Upper lobe of left lung (tissue), 6 donors: ENCODE data around the gene RAB9B. TPM values are rescaled to one million over a fixed set of nuclear protein-coding genes. Genes with fewer than 3 reads are reported as not detected.

Experiments used
- ATAC-seq, 2 donors: fragments of 200-7000 bp; cut with Tn5 transposase; one replicate each; pipeline ENCODE4 v1.9.1; 2022; ENCODE audit warnings: mild to moderate bottlenecking in 2 of 2, moderate library complexity in 2 of 2; ENCODE audit not compliant: low FRiP score in 2 of 2
- DNase-seq, 2 donors: peaks; one replicate each; pipeline ENCODE4 v3.0.0-alpha.2; 2019 to 2020
- H3K27ac ChIP-seq, 4 donors: fragments of 200-600 bp; sonication (generic); one replicate each; pipeline ENCODE4 v1.5.1; 2016 to 2019
- H3K27me3 ChIP-seq, 4 donors: fragments of 200-600 bp; sonication (generic); one replicate each; pipeline ENCODE4 v1.5.1; 2017 to 2019
- H3K36me3 ChIP-seq, 4 donors: fragments of 200-600 bp; sonication (generic); one replicate each; pipeline ENCODE4 v1.5.1; 2016 to 2019
- H3K4me1 ChIP-seq, 4 donors: fragments of 200-600 bp; sonication (generic); one replicate each; pipeline ENCODE4 v1.5.1; 2018 to 2019
- H3K4me3 ChIP-seq, 4 donors: fragments of 200-600 bp; sonication (generic); one replicate each; pipeline ENCODE4 v1.5.1; 2017 to 2019; ENCODE audit warnings: mild to moderate bottlenecking in 2 of 4, moderate library complexity in 1 of 4
- H3K9me3 ChIP-seq, 4 donors: fragments of 200-600 bp; sonication (generic); one replicate each; pipeline ENCODE4 v1.5.1; 2018 to 2019
- CTCF ChIP-seq, 6 experiments: fragments of 450-650 bp in 4 of 6; fragments of 200-600 bp in 2 of 6; sonication (generic) in 2 of 6; IDR thresholded peaks; one replicate each; pipeline ENCODE4 v1.5.1; 2016 to 2019; ENCODE audit warnings: antibody characterized with exemption in 6 of 6
- EP300 ChIP-seq, 4 donors: sonication (generic); formaldehyde crosslinking; IDR thresholded peaks; one replicate each; pipeline ENCODE4 v1.5.1; 2017; ENCODE audit warnings: antibody characterized with exemption in 4 of 4, control low read depth in 2 of 4
- POLR2A ChIP-seq, 4 donors: fragments of 450-650 bp; IDR thresholded peaks; one replicate each; pipeline ENCODE4 v1.5.1; 2016 to 2017; ENCODE audit warnings: antibody characterized with exemption in 4 of 4, mild to moderate bottlenecking in 2 of 4
- POLR2AphosphoS5 ChIP-seq, 2 donors: sonication (generic); formaldehyde crosslinking; IDR thresholded peaks; one replicate each; pipeline ENCODE4 v1.5.1; 2017; ENCODE audit warnings: antibody characterized with exemption in 2 of 2
- WGBS, 2 donors: methylation state at CpG; one replicate each; pipeline ENCODE4 v1.1.5; 2017 to 2018; 5-methylcytosine and 5-hydroxymethylcytosine counted together
- total RNA-seq, 6 donors: library from RNA; depleted of rRNA in 4 of 6; stranded (reverse); fragments of >200 nt in 4 of 6; gene quantifications; one replicate each; pipeline versions ENCODE4 v1.1.0 to v1.2.1, GENCODE V29; 2016 to 2021
- donor health status: DM: no; HTN: no; CAD: no; lungs with moderate emphysema.
- donor health status: DM: no; HTN: yes; CAD: no; lungs with severe emphysema.

The RAB9B gene
- total RNA-seq, 6 donors from 2014 or later, result 0.37 to 1.1 (median 0.84) TPM; not detected in 1

- Histone ChIP-seq H3K4me1 (no peaks in the 10 kb centered on the region), H3K9me3 (no peaks in the 10 kb centered on the region), H3K4me3 (no peak overlapping the region), H3K27me3 (no peaks in the 10 kb centered on the region), H3K27ac (no peak overlapping the region), H3K36me3 (no peaks in the 10 kb centered on the region)
- TF ChIP-seq POLR2AphosphoS5 (IDR thresholded peaks at IDR 0.05) (no peak), CTCF (IDR thresholded peaks at IDR 0.05) (no peak), POLR2A (IDR thresholded peaks at IDR 0.05) (no peak), EP300 (IDR thresholded peaks at IDR 0.05) (no peak)
- 44 to 59% methylated on average over 5 of the region's 5 CpGs for WGBS, 2 donors
- no peak for DNase-seq
- no peak for ATAC-seq
These were observed 15.3 kb upstream of the RAB9B start for GRCh38 chrX:103847174-103847870.

- ATAC-seq, result no peak
- DNase-seq, result no peak
These were observed 14.3 kb upstream of the RAB9B start for GRCh38 chrX:103846386-103846785.

GRCh38 chrX:103845165-103845653 is 13.2 kb upstream of the RAB9B start:
- peak in 1 of 2 donors; percentile 40 for DNase-seq
- H3K9me3 ChIP-seq, result no peaks in the 10 kb centered on the region
- no peak overlapping the region for H3K27ac ChIP-seq
- H3K27me3 ChIP-seq, result no peaks in the 10 kb centered on the region
- no peaks in the 10 kb centered on the region for H3K4me1 ChIP-seq
- 0 to 2% methylated on average over 4 of the region's 4 CpGs for WGBS, 2 donors
- no peak overlapping the region for H3K4me3 ChIP-seq
- no peaks in the 10 kb centered on the region for H3K36me3 ChIP-seq
- ATAC-seq, result peak in 1 of 2 donors; percentile 75
- TF ChIP-seq POLR2AphosphoS5 (IDR thresholded peaks at IDR 0.05) (no peak), CTCF (IDR thresholded peaks at IDR 0.05) (peak; percentile 33 to 60 (median 44))

More at GRCh38 chrX:103846386-103846785, 14.3 kb upstream of the RAB9B start:
- H3K36me3 ChIP-seq, result no peaks in the 10 kb centered on the region
- no peak overlapping the region for H3K4me3 ChIP-seq
- no peak overlapping the region for H3K27ac ChIP-seq
- TF ChIP-seq EP300 (IDR thresholded peaks at IDR 0.05) (no peak), POLR2AphosphoS5 (IDR thresholded peaks at IDR 0.05) (no peak), POLR2A (IDR thresholded peaks at IDR 0.05) (no peak), CTCF (IDR thresholded peaks at IDR 0.05) (no peak)
- no peaks in the 10 kb centered on the region for H3K27me3 ChIP-seq
- no peaks in the 10 kb centered on the region for H3K9me3 ChIP-seq
- no peaks in the 10 kb centered on the region for H3K4me1 ChIP-seq

- no peak for ATAC-seq
- DNase-seq, result no peak
- Histone ChIP-seq H3K9me3 (no peaks in the 10 kb centered on the region), H3K4me3 (no peak overlapping the region), H3K27ac (no peak overlapping the region), H3K4me1 (no peaks in the 10 kb centered on the region), H3K27me3 (no peaks in the 10 kb centered on the region), H3K36me3 (no peaks in the 10 kb centered on the region)
- no peak for TF ChIP-seq POLR2A (IDR thresholded peaks at IDR 0.05)
- TF ChIP-seq CTCF (IDR thresholded peaks at IDR 0.05), result no peak
- no peak for TF ChIP-seq POLR2AphosphoS5 (IDR thresholded peaks at IDR 0.05)
- TF ChIP-seq EP300 (IDR thresholded peaks at IDR 0.05), result no peak
- 53 to 89% methylated on average over 1 of the region's 1 CpG for WGBS, 2 donors
These were observed 7.3 kb upstream of the RAB9B start for GRCh38 chrX:103839404-103839803.

- ATAC-seq, result no peak
- DNase-seq, result peak in 1 of 2 donors; percentile 90
- H3K36me3 ChIP-seq, result no peaks in the 10 kb centered on the region
- peaks cover 0 to 7% (median 0%) of the 10 kb centered on the region in 4 donors for H3K27me3 ChIP-seq
- WGBS, 2 donors, result 30 to 35% methylated on average over 3 to 11 of the region's 11 CpGs
- H3K27ac ChIP-seq, result no peak overlapping the region
- peak overlapping the region in 3 of 4 donors; percentile 47 to 63 (median 57) for H3K4me3 ChIP-seq
- no peaks in the 10 kb centered on the region for H3K9me3 ChIP-seq
- no peak for TF ChIP-seq CTCF (IDR thresholded peaks at IDR 0.05)
- no peak for TF ChIP-seq POLR2AphosphoS5 (IDR thresholded peaks at IDR 0.05)
- no peak for TF ChIP-seq EP300 (IDR thresholded peaks at IDR 0.05)
- H3K4me1 ChIP-seq, result no peaks in the 10 kb centered on the region
These were observed 685 bp downstream of the RAB9B start for GRCh38 chrX:103831342-103831802.
